Sigmoid colon (tissue), 7 donors: ENCODE data around the gene RNU11. TPM values are rescaled to one million over a fixed set of nuclear protein-coding genes. Genes with fewer than 3 reads are reported as not detected.
"Not testable (repeated sequence)": the region's sequence is repeated elsewhere in the genome, so short reads cannot be mapped to it uniquely, and the experiment has no call there.

ENCODE experiments used
- DNase-seq: peaks from one replicate; pipeline ENCODE4 v3.0.0-alpha.2; 2019
- H3K27ac ChIP-seq, 4 donors: fragments of 200-600 bp; sonication (generic); one replicate each; pipeline ENCODE4 v1.5.1; 2016 to 2019; ENCODE audit warnings: mild to moderate bottlenecking in 1 of 4
- H3K27me3 ChIP-seq, 3 donors: fragments of 200-600 bp; sonication (generic); one replicate each; pipeline ENCODE4 v1.5.1; 2019; ENCODE audit warnings: mild to moderate bottlenecking in 1 of 3
- H3K36me3 ChIP-seq, 4 donors: fragments of 200-600 bp; sonication (generic); one replicate each; pipeline ENCODE4 v1.5.1; 2016 to 2019
- H3K4me1 ChIP-seq, 4 donors: fragments of 200-600 bp; sonication (generic); one replicate each; pipeline ENCODE4 v1.5.1; 2017 to 2019
- H3K4me3 ChIP-seq, 4 donors: fragments of 200-600 bp; sonication (generic); one replicate each; pipeline ENCODE4 v1.5.1; 2017 to 2019; ENCODE audit warnings: mild to moderate bottlenecking in 2 of 4, moderate library complexity in 1 of 4
- H3K9me3 ChIP-seq, 4 donors: fragments of 200-600 bp in 3 of 4; sonication (generic) in 3 of 4; one replicate each; pipeline versions ENCODE4 v1.5.1 to v1.6.1; 2013 to 2019
- EP300 ChIP-seq, 4 donors: sonication (generic); formaldehyde crosslinking; IDR thresholded peaks; one replicate each; pipeline ENCODE4 v1.6.1; 2017; ENCODE audit warnings: antibody characterized with exemption in 4 of 4
- POLR2A ChIP-seq, 2 donors: fragments of 450-650 bp; IDR thresholded peaks; one replicate each; pipeline ENCODE4 v1.6.1; 2016; ENCODE audit warnings: antibody characterized with exemption in 2 of 2, mild to moderate bottlenecking in 2 of 2, moderate library complexity in 2 of 2
- POLR2AphosphoS5 ChIP-seq, 4 donors: sonication (generic); formaldehyde crosslinking; IDR thresholded peaks; one replicate each; pipeline ENCODE4 v1.6.1; 2017; ENCODE audit warnings: antibody characterized with exemption in 4 of 4
- WGBS, 2 donors: extraction: QIAGEN DNeasy Blood & Tissue Kit; methylation state at CpG; one replicate each; pipeline ENCODE4 v1.1.7; 2013; 5-methylcytosine and 5-hydroxymethylcytosine counted together
- intact Hi-C: fragments of 100-400 bp; cut with DNase I; formaldehyde crosslinking; loops from one replicate; pipeline ENCODE4 v1.15.1; 2023
- polyA plus RNA-seq, 3 donors: library from polyadenylated mRNA; stranded (reverse); fragments of 200-250 nt; gene quantifications; one replicate each; pipeline ENCODE4 v1.2.3, GENCODE V29; 2013
- total RNA-seq, 4 donors: library from RNA; depleted of rRNA; stranded (reverse); fragments of >200 nt; gene quantifications; one replicate each; pipeline ENCODE4 v1.1.0, GENCODE V29; 2016
- TF ChIP-seq, protein P1 (sequence below), 4 experiments: fragments of 450-650 bp in 3 of 4; fragments of 200-600 bp in 1 of 4; IDR thresholded peaks; one replicate each; pipeline ENCODE4 v1.5.1; 2016 to 2019; ENCODE audit warnings: antibody characterized with exemption in 4 of 4, mild to moderate bottlenecking in 3 of 4, moderate library complexity in 2 of 4
- donor health status: healthy with polysubstance abuse.
- donor health status: Bipolar disorder and iron deficiency.
- donor health status: healthy.

RNU11 gene
- total and polyA plus RNA-seq, 7 donors: not detected

DNA sequence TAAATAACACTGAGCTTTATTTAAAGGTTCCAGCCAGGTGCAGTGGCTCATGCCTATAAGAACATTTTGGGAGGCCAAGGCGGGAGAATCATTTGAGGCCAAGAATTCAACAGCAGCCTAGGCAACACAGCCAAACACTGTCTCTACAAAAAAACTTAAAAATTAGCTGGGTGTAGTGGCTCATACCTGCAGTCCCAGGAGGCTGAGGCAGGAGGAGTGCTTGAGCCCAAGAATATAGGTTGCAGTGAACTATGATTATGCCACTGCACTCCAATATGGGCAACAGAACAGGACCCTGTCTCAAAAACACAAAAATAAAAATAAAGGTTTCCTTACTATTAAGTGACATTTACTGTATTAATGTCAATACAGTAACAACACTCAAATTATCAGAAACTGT lies 7.6 kb upstream of the RNU11 start:
- Histone ChIP-seq H3K9me3 (no peaks in the 10 kb centered on the region), H3K4me1 (peaks cover 0 to 32% (median 28%) of the 10 kb centered on the region in 4 donors), H3K4me3 (no peak overlapping the region), H3K27ac (no peak overlapping the region), H3K36me3 (no peaks in the 10 kb centered on the region), H3K27me3 (no peaks in the 10 kb centered on the region)
- no peak for DNase-seq
- 91 to 94% methylated on average over 1 of the region's 1 CpG for WGBS, 2 donors
- TF ChIP-seq POLR2AphosphoS5 (IDR thresholded peaks at IDR 0.05) (no peak), POLR2A (IDR thresholded peaks at IDR 0.05) (no peak), EP300 (IDR thresholded peaks at IDR 0.05) (no peak)
- TF ChIP-seq, protein P1, sequence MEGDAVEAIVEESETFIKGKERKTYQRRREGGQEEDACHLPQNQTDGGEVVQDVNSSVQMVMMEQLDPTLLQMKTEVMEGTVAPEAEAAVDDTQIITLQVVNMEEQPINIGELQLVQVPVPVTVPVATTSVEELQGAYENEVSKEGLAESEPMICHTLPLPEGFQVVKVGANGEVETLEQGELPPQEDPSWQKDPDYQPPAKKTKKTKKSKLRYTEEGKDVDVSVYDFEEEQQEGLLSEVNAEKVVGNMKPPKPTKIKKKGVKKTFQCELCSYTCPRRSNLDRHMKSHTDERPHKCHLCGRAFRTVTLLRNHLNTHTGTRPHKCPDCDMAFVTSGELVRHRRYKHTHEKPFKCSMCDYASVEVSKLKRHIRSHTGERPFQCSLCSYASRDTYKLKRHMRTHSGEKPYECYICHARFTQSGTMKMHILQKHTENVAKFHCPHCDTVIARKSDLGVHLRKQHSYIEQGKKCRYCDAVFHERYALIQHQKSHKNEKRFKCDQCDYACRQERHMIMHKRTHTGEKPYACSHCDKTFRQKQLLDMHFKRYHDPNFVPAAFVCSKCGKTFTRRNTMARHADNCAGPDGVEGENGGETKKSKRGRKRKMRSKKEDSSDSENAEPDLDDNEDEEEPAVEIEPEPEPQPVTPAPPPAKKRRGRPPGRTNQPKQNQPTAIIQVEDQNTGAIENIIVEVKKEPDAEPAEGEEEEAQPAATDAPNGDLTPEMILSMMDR (IDR thresholded peaks at IDR 0.05): no peak
- intact Hi-C loops: loop anchor here (5.0 to 10.0 kb wide), 3 partner anchors 58 to 544 kb away; partner anchors contain the start of gene SRSF4

DNA sequence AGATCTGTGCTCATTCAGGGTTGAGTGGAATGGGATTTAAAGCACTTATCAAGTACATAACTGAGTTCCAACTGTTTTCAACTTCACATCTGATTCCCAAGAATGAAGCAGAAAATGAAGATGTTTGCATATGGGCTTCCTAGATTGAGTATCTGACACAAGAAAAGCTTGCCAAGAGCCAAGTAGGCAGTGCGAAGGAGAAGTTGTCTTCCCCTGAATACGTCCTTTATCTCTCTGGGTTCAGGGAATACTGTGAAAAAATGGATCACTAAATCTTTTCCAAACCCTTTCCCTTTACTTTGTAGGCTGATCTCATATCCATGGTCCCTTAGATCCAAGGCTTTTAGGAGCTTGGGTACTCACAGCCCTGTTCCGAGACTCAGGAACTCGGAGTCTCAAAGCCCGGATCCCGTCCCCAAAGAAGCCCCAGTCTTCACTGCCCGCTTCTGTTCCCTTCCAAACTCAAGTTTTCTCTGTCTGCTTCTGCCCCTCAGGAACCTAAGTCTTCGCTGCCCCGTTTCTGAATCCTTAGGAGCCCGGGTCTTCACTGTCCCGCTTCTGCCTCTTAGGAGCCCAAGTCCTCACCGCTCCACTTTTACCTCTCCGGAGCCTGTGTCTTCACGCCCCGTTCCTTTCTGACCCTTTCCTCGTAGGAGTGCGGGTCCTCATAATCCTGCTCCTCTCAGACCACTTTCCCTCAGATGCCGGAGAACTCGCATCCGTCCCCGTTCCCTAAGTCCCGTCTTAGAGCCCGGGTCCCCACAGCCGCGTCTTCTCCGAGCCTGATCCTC lies 6.1 kb upstream of the RNU11 start:
- Histone ChIP-seq H3K4me3 (peak overlapping the region; percentile 68 to 79 (median 70)), H3K4me1 (peaks cover 0 to 34% (median 28%) of the 10 kb centered on the region in 4 donors), H3K27ac (peak overlapping the region; percentile 85 to 95 (median 92)), H3K36me3 (no peaks in the 10 kb centered on the region), H3K27me3 (no peaks in the 10 kb centered on the region), H3K9me3 (no peaks in the 10 kb centered on the region)
- WGBS, 2 donors: 0 to 1% methylated on average over 26 of the region's 26 CpGs
- intact Hi-C loops: loop anchor here (2.0 to 10.0 kb wide), 5 partner anchors 27 to 543 kb away; partner anchors contain the start of genes GMEB1, SRSF4 and YTHDF2
- TF ChIP-seq, protein P1 (IDR thresholded peaks at IDR 0.05): no peak
- TF ChIP-seq POLR2A (IDR thresholded peaks at IDR 0.05) (no peak), EP300 (IDR thresholded peaks at IDR 0.05) (no peak), POLR2AphosphoS5 (IDR thresholded peaks at IDR 0.05) (no peak)
- no peak for DNase-seq

DNA sequence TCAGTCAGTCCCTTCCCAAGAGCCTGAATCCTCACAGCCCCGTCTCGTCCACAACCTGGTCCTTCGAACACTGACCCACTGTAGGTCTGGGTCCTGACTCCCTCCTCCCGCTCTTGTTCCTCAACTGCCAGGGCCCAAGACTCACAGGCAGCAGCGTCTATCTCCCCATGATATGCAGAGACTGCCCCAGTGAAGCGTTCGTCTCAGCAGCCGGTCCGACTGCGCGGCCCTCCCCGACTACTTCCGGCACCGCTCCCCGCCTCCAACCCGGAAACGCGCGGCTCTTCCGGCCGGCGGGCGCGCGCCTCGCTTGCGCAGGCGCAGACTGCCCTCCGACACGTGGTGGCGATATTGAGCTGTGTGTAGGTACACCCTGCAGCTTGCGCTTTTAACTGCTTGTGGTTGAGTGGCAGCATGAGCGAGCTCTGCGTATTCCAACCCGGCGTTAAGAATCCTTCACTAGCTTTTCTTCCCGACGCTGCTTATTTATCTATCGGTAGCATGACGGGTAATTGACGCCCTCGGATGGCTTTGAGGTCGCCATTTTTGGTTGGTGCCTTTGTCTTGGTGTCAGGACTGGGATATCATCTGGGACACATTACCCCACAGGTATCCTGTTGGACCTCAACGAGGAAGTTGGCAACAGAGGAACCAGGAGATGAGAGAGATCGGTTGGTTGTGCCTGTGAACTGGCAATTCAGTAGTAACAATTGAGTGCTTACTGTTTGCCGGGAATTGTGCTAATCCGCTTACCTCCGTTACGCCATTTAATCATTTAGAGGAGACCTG lies 5.4 kb upstream of the RNU11 start, which contains the start of gene TAF12:
TSS of gene TAF12 (minus strand) at position 221 of the 789 bp plus-strand sequence. CDS start 20,986 bp downstream, outside the sequence.
- peak within 1 kb of the TSS; percentile 68 to 79 (median 70) for H3K4me3 ChIP-seq
- intact Hi-C loops: loop anchor here (2.0 to 10.0 kb wide), 5 partner anchors 26 to 542 kb away; partner anchors contain the start of genes GMEB1, SRSF4 and YTHDF2
- peak within 1 kb of the TSS; percentile 85 to 95 (median 92) for H3K27ac ChIP-seq
- peaks cover 0 to 41% (median 36%) of the 10 kb centered on the region in 4 donors for H3K4me1 ChIP-seq
- DNase-seq: peak; percentile 95
- no peaks in the 10 kb centered on the region for H3K9me3 ChIP-seq
- WGBS, 2 donors: 0 to 1% methylated on average over 49 of the region's 49 CpGs
- H3K27me3 ChIP-seq: no peaks in the 10 kb centered on the region
- TF ChIP-seq EP300 (IDR thresholded peaks at IDR 0.05) (no peak), POLR2AphosphoS5 (IDR thresholded peaks at IDR 0.05) (peak; percentile 88 to 97 (median 96)), POLR2A (IDR thresholded peaks at IDR 0.05) (peak; percentile 94 to 95)
- TF ChIP-seq, protein P1 (IDR thresholded peaks at IDR 0.05): peak in 2 of 4 experiments; percentile 23 to 45
- H3K36me3 ChIP-seq: no peaks in the 10 kb centered on the region

DNA sequence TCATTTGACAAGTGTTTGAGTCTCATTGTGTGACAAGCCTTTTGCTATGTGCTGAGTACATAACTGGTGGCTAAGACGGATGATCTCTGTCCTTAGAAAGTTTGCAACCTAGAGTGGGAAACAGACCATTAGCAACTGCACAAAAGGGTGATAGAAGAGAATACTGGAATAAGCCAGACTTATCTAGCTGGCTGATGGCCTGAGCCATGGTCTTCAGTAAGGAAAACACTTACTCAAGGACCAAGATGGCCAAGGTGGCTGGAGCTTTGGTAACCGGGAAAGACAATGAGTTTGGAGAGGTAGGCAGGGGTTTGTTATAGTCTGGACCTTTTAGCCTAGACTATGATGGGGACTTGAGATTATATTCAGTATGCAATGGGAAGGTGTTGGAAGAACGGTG lies 3.9 kb upstream of the RNU11 start:
- H3K27me3 ChIP-seq: no peaks in the 10 kb centered on the region
- intact Hi-C loops: loop anchor here (5.0 to 10.0 kb wide), 3 partner anchors 62 to 540 kb away; partner anchors contain the start of gene SRSF4
- no peaks in the 10 kb centered on the region for H3K9me3 ChIP-seq
- WGBS, 2 donors: 81 to 97% methylated on average over 3 of the region's 3 CpGs
- no peaks in the 10 kb centered on the region for H3K36me3 ChIP-seq
- no peak for DNase-seq
- H3K27ac ChIP-seq: peak overlapping the region; percentile 85 to 95 (median 92)
- peaks cover 0 to 48% (median 39%) of the 10 kb centered on the region in 4 donors for H3K4me1 ChIP-seq
- peak overlapping the region in 1 of 4 donors; percentile 68 for H3K4me3 ChIP-seq
- TF ChIP-seq, protein P1 (IDR thresholded peaks at IDR 0.05): no peak
- TF ChIP-seq POLR2AphosphoS5 (IDR thresholded peaks at IDR 0.05) (no peak), POLR2A (IDR thresholded peaks at IDR 0.05) (no peak), EP300 (IDR thresholded peaks at IDR 0.05) (no peak)

DNA sequence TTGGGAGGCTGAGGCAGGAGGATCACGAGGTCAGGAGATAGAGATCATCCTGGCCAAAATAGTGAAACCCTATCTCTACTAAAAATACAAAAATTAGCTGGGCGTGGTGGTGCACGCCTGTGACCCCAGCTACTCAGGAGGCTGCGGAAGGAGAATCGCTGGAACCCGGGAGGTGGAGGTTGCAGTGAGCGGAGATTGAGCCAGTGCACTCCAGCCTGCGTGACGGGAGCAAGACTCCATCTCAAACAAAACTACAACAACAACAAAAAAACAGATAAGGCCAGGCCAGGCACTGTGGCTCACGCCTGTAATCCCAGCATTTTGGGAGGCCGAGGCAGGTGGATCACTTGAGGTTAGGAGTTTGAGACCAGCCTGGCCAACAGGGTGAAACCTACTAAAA lies 3.0 kb upstream of the RNU11 start:
- intact Hi-C loops: loop anchor here (5.0 to 10.0 kb wide), 2 partner anchors 138 to 539 kb away; partner anchors contain the start of genes RCC1 and SRSF4
- WGBS, 2 donors: 96 to 98% methylated on average over 11 of the region's 11 CpGs
- not testable (repeated sequence) for H3K27me3 ChIP-seq, DNase-seq, H3K4me3 ChIP-seq, H3K27ac ChIP-seq, H3K36me3 ChIP-seq, H3K9me3 ChIP-seq
- H3K4me1 ChIP-seq: peaks cover 0 to 45% (median 37%) of the 10 kb centered on the region in 4 donors
